Measurements from ENCODE around the gene PARD3B.

- no peak for TF ChIP-seq SPI1 (IDR thresholded peaks at IDR 0.05; ENCODE audit: low read depth, low read length)
- TF ChIP-seq POLR2A (IDR thresholded peaks at IDR 0.05; ENCODE audit: low read depth, low read length) = no peak
- no peak for TF ChIP-seq POLR2AphosphoS5 (IDR thresholded peaks at IDR 0.05; ENCODE audit: low read depth, low read length)
- TF ChIP-seq TAF1 (IDR thresholded peaks at IDR 0.05; ENCODE audit: low read depth, low read length) = no peak
These were observed 353.8 kb downstream of the PARD3B start for GRCh38 chr2:204898928-204899640.

Data from GM12891 (cell line).